Fibroblast of lung (primary cell): ENCODE measurements around the gene ZFTA.

Experiments used
- CTCF ChIP-seq, 2 donors: IDR thresholded peaks in 1 of 2; conservative IDR thresholded peaks in 1 of 2; 1 replicate in 1 of 2; 2 replicates in 1 of 2; pipeline ENCODE4 v1.5.1; 2011 to 2012; ENCODE audit warnings: low read length in 2 of 2, control low read depth in 1 of 2, inconsistent platforms in 1 of 2, low read depth in 1 of 2, mild to moderate bottlenecking in 1 of 2
- EZH2 ChIP-seq: IDR thresholded peaks from 2 replicates; pipeline ENCODE4 v1.5.1; 2012; ENCODE audit warnings: low read length, control low read depth, mild to moderate bottlenecking; ENCODE audit errors: missing control alignments

DNA sequence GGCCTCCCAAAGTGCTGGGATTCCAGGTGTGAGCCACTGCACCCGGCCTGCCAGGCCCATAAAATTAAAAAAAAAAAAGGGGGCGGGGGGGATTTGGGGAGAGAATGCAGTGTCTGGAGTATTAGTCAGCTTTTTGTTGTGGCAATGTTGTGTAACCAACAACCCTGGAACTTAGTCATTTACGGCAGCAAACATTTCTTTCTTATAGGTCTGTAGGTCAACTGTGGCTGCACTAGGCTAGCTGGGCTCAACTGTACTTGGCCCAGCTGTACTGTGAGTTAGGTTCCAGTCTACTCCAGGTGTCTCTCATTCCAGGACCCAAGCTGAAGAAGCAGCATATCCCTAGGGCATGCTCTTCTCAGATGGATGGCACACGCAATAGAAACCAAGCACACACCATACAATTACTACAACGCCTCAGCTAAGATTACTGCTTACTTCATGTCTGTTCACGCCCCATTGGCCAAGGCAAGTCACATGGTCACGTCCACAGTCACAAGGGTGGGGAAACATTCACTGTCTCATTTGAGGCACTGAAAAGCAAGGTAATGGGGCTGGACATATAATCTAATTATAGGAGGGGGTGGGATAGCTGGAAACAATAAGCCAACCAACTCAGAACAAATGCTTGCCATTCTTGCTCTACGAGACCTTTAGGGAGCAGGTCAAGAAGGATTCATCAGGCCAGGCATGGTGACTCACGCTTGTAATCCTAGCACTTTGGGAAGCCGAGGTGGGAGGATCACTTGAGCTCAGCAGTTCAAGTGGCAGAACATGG lies 34.3 kb upstream of the ZFTA start:
- TF ChIP-seq CTCF (conservative IDR thresholded peaks at IDR 0.05 in 1 of 2, IDR thresholded peaks at IDR 0.05 in 1 of 2; ENCODE audit: low read depth in 1 of 2, low read length in 2 of 2) (no peak), EZH2 (no peak)
